ENCODE results near the gene PLXNA4.

DNA sequence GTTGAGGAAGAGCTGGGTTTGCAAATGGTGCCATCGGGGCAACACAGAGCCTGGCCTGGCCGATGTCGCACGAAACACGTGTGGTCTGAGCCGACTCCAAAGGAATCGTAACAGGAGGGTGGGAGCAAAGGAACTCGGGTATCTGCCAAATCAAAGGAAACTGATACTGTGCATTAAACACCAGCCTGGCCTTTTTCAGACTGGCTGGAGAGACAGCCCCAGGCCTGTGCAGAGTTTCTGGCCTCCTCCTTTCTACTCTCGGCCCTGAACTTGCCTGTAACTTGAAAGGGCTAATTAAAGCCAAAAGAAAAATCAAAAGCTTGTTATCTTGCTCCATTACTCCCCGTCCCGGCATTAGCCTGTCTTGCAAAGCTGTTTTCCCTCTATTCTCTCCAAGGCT, 71.4 kb downstream of the PLXNA4 start:
- no peak for TF ChIP-seq POLR2A (IDR thresholded peaks at IDR 0.05)
- TF ChIP-seq, protein P1, sequence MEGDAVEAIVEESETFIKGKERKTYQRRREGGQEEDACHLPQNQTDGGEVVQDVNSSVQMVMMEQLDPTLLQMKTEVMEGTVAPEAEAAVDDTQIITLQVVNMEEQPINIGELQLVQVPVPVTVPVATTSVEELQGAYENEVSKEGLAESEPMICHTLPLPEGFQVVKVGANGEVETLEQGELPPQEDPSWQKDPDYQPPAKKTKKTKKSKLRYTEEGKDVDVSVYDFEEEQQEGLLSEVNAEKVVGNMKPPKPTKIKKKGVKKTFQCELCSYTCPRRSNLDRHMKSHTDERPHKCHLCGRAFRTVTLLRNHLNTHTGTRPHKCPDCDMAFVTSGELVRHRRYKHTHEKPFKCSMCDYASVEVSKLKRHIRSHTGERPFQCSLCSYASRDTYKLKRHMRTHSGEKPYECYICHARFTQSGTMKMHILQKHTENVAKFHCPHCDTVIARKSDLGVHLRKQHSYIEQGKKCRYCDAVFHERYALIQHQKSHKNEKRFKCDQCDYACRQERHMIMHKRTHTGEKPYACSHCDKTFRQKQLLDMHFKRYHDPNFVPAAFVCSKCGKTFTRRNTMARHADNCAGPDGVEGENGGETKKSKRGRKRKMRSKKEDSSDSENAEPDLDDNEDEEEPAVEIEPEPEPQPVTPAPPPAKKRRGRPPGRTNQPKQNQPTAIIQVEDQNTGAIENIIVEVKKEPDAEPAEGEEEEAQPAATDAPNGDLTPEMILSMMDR (IDR thresholded peaks at IDR 0.05 in 4 of 5, conservative IDR thresholded peaks at IDR 0.05 in 1 of 5): no peak
